OCI-M1 (cell line): ENCODE results near the gene EHBP1.
"Not testable (repeated sequence)": the region's sequence is repeated elsewhere in the genome, so short reads cannot be mapped to it uniquely, and the experiment has no call there.

Source experiments
- DNase-seq: peaks from one replicate; lab custom pipeline; 2025; lab: John Stamatoyannopoulos, UW

The EHBP1 gene

GRCh38 chr2:63019686-63020085 lies 314.2 kb downstream of the EHBP1 start:
- DNase-seq, result not testable (repeated sequence)

- DNase-seq, result peak; percentile 60
Observed at GRCh38 chr2:63023444-63023843, 317.9 kb downstream of the EHBP1 start.

DNA sequence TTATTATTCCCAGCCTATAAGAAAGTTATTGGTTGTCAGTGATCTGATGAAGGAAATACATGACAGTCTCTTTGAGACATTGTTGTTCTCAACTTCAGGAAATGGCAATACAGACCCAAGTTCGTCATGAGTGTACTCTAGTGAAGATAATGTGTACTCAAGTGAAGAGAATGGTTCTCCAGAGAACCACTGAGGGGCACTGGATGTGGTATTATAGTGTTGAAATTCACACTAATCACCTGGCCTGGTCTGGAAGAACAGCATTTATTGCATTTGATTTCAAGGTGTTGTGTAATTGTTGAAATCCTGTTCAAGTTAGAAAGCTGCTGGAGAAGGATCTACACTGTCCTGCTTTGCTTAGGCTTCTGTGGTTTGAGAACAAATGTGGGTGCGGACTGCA lies 321.7 kb downstream of the EHBP1 start:
- no peak for DNase-seq

- DNase-seq, result no peak
Observed at GRCh38 chr2:63029058-63029457, 323.5 kb downstream of the EHBP1 start.

- DNase-seq, result no peak
Observed at GRCh38 chr2:63034526-63034925, 329.0 kb downstream of the EHBP1 start.

DNA sequence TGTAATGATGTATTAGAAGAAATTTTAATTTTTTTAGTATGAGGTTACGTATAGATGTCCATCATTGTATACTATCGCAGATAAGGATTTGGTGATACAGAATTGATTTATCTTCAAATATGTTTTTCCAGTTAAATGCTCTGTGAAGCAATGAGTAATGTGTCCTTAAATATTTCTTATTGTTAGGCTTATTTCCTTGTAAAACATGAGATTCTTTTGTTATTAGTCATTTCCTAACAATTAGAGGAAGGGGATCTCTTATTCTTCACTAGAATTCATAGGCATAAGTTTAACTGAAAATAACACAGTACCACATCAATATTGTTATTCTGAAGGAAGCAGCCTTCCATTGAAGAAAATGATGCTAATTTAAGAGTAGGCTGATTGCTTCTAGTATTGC lies 329.7 kb downstream of the EHBP1 start:
- DNase-seq, result no peak

- DNase-seq, result no peak
Observed at GRCh38 chr2:63035660-63036059, 330.1 kb downstream of the EHBP1 start.

DNA sequence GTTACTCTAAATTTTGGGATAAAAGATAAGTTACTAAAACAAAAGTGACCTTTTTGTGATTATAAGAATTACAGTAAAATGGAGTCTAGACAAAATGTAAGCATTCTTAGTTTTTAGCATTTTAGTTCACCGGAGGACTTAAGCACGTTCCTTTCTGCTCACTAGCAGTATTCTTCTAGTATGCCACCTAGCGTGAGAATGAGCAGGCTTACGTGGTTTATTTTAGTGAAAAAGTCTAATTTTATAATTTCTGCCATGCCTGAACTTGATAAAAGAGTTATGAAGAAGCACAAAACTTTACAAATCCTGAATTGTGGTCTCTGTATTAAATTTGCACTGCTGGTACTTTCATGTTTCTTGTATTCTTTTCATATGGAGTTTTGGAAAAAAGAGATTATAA lies 332.5 kb downstream of the EHBP1 start:
- no peak for DNase-seq

DNA sequence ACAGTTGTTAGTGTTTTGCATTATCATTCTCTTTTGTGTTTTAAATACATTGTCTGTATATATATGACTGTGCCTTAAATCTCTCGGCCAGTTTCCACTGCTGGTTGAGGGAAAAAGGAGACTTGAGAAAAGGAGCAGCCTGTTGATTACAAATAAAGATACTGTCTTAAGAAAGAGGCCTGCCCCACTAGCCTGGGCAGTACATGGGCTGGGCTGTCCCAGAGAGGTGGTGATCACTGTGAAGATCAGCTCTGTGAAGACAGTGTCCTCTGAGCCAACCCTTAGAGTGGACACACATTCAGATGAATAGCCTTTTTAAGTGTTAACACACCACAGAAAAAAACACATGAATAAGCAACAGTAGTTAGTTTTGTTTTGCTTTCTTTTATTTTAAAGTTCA lies 335.1 kb downstream of the EHBP1 start:
- DNase-seq, result peak; percentile 63

- peak; percentile 88 for DNase-seq
Observed at GRCh38 chr2:63041592-63041991, 336.1 kb downstream of the EHBP1 start.

- no peak for DNase-seq
Observed at GRCh38 chr2:63044362-63045327, 339.1 kb downstream of the EHBP1 start.

- no peak for DNase-seq
Observed at GRCh38 chr2:63046552-63046951, 341.0 kb downstream of the EHBP1 start.

DNA sequence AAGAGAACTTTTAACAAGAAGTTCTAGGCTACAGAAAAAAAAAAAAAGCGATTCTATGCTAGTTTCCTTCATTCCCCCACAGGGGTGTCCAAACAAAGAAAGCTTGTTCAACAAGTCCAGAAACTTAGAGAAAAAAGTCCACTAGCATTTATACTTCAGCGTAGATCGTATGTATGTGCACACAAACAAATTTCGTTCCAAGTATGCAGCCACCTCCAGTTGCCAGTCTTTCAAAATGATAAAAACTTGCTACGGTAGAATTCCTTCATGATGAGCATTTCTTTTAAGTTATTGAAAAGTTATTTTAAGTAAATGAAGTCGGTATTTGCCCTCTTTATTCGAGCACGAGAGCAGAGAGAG lies 341.4 kb downstream of the EHBP1 start:
- no peak for DNase-seq

GRCh38 chr2:63047321-63048279 lies 342.1 kb downstream of the EHBP1 start:
- no peak for DNase-seq

DNA sequence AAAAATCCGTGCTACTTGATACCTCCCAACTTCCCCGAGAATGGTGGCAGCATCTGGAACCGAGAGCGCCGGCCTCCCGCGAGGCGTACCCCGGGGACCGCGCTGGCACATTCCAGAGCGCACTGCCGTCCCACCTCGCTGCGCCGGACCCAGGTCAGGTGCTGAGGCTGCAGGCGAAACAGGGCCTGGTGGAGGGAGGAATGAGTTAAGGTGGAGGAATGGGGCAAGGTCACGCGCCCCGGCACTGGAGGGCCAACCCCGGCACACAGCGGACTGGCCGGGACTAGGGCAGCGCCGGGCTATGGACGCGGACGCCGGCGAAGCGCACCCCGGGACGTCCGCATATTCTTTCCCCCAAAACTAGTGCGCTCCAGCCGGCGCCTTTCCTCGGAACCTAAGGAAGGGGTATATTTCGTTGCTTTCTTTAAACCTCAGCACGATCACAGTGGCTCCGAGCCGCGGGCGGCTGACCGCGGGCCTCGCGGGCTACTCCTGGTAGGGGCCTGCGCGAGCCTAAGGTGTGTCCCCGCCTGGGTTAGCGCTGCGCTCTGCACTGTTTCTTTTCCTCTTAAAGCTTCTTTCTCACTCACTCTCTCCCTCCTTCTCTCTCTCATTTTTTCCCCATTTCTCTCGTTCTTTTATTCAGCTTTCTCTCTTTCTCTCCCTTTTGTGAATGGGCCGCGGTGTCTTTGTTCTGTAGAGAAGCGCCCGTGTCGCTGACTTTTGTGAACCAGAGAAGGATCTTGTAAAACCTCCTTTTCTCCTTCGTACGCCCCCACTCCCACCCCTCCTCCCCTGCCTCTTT lies 343.1 kb downstream of the EHBP1 start:
- DNase-seq, result no peak

DNA sequence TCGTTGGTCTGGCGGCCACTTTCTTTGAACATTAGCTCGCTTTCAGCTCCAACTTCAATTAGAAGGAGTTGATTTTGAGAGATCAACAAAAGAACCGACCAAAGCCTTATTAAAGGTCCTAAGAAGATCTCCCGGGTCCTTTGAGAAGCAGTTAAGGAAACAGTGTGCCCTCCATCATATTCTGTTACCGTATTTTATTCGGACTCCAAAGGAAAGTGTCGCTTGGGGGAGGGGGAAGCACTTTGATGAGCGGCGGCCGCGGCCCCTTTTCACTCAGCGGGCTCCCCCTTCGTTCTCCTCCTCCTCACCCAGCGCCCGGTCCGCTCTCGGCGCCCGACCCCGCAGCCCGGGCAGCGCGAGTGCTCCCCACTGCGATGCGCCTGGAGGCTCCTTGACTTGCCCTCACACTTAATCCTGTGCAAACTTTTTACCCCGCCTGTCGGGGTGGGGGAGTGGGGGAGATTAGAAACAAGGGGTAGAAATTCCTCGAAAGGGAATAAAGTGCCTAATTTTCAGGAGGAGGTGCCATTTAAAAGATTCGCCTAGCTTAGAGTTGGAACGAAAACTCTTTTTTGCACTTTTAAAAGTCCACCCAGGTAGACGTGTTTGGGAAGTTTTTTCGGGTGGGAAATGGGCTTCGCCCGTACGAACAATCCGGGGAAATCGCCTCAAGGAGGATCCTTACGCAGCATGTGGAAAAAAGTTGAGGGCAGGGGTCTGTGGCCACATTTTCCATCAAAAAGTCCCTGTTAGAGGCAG lies 343.9 kb downstream of the EHBP1 start:
- no peak for DNase-seq

DNA sequence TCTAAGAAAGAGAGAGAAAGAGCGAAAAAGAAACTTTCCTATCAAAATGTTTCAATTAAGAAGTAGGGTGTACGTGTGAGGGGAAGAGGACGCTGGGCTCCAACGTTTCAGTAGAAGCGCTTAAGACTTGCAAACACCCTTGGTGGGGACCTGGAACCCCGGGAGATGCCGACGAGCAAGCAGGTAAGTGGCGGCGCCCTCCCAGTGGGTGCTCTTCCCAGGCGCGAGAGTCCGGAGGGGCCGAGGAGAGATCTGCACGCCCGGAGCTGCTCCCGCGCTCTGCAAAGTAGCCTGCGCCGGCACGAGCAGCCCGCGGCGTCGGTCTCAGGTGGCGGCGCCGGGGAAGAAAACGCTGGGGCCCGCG lies 344.4 kb downstream of the EHBP1 start:
- peak; percentile 57 for DNase-seq

DNA sequence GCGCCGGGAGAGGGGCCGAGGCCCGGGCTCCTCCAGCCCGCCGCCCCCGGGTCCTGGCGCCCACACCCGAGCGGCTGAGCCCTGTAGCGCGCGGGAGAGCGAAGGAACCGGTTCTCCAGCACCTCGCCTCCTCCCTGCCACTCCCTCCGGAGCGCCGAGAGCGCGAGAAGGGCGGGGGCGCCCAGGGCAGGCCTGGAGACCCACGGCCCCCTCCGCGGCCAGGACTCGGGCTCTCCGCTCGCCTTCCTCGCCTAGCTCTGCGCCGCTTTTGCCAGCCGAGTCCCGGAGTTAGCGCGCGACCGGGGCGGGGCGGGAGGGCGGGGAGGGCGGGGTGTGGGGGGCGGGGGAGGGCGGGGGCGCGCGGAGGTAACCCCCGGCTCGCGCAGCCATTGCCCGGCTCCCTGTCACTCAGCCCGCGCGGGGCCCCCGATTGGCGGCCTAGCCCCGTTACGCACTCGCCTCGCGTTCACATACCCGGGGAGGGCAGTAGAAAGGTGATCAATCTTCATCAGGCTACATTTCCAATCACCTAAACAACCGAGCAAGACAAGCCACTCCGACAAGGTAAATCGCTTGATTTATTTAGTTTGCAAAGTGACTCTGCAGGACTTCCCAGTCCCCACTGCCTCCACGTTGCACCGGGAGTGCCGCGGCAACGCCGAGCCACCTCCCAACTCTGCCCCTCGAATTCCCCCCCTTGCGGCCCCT lies 345.0 kb downstream of the EHBP1 start, which contains the start of gene OTX1:
Gene OTX1, plus strand, starts transcription at position 497 of the 708 bp plus-strand sequence. CDS start 2,161 bp downstream, outside the sequence.
- peak; percentile 87 for DNase-seq

GRCh38 chr2:63051042-63051794 lies 345.7 kb downstream of the EHBP1 start:
- DNase-seq, result no peak
